HG03060 (cell line): ENCODE results near the gene COX6B2.
A peak's percentile ranks its signal among the peaks of the same experiment; 100 is the strongest.
"Not testable (repeated sequence)": the region's sequence is repeated elsewhere in the genome, so short reads cannot be mapped to it uniquely, and the experiment has no call there.

ENCODE experiments used
- ATAC-seq: cut with Tn5 transposase; IDR thresholded peaks from one replicate; pipeline ENCODE4 v1.9.1; 2021; ENCODE audit warnings: low read depth, moderate number of reproducible peaks; ENCODE audit not compliant: unreplicated experiment

The COX6B2 gene, protein sequence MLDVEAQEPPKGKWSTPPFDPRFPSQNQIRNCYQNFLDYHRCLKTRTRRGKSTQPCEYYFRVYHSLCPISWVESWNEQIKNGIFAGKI

DNA sequence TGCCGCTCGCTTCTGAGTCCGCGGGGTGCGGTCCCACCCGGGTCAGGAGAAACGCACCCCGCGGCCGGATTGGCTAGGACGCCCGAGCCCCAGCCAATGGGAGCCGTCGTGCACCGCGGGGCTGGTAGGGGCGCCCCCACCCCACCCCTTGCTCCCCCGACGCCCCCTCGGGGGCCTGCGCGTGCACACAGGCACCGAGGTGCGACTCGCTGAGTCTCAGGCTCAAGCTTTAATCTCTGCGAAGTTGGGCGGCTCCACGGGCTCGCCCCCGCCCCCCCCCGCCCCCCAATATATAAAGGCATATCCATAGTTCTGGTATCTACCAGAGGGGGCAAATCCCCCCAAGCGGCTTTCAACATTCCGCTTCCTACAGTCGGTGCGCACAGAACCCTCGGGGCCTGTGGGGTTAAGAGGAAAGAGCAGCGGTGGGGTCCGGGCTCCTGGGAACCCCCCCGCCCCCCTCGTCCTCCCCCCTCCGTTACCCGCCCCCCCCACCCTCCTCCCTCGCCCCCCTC lies at the start of gene COX6B2:
TSS of gene COX6B2 (minus strand) at position 22 of the 515 bp plus-strand sequence. CDS start 198 bp downstream, outside the sequence.
- no peak for ATAC-seq

- no peak for ATAC-seq
Measured at GRCh38 chr19:55402509-55402908, 48.0 kb upstream of the COX6B2 start.

- not testable (repeated sequence) for ATAC-seq
Measured at GRCh38 chr19:55401390-55401789, 46.9 kb upstream of the COX6B2 start.

DNA sequence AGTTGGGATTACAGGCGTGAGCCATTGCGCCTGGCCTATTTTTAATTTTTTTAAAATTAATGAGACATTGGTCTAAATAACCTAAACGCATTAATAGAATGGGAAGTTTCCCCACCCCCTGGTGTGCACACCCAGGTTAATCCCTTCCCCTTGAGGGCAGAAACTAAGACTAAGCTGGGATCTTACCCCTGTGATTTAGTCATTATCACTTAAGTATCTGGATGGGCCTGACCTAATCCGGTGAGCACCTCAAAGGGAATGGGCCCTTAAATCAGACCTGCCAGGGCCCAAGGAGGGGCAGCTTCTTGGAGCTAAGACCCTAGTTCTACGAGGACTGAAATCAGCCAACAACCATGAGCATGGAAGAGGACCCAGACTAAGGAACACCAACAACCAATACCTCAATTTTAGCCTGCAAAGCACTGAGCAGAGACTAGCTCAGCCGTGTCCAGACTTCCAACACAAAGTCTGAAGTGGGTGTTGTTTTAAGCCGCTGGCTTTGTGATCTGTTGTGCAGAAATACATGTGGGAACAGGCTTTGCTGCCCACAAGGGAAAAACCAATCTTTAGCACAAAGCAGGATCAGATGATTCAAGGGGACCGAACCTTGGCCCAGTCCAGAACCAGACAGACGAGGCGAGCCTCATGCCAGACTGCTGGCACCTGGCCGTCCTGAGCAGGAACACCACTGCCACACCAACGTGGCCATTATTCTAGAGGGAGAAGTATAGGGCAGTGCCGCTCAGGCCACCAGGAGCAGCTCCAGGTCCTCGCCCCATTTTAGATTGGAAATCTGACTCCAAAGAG lies 46.0 kb upstream of the COX6B2 start:
- ATAC-seq = no peak

- ATAC-seq = no peak
Measured at GRCh38 chr19:55398200-55398925, 43.8 kb upstream of the COX6B2 start.

DNA sequence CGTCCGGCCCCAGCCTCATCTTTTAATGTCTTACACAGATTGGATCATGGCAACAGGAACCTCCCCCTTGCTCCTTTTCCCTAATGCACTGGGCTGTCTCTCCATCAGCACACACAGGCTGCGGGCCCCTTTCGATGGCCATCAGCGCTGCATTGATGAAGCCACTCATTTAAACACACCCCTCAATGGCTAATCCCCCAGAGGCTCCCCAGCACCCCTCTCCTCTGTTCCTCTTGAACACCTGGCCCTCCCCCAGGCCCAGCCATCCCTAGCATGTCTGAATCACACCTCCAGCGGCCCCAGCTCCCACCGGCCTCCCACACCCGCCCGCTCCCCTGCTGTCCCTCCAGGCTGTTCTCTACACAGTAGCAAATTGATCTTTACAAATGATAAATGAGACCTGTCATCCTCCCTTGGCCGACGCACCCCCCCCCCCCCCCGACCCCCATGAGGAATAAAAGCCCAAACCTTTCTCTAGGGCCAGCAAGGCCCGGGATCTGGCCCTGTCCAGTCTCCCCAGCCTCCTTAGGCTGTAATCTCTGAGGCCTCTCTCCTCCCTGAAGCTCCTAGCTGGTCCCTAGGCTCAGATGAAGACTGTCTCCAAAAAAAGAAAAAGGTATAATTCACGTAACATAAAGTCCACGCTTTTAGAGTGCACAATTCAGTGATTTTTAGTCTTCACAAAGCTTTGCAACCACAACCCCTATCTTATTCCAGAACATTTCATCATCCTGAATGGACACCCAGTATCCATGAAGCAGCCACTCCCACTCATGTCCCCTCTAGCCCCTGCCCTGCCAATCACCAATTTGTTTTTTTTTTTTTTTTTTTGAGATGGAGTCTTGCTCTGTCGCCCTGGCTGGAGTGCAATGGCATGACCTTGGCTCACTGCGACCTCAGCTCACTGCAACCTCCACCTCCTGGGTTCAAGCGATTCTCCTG lies 38.6 kb upstream of the COX6B2 start:
- ATAC-seq = no peak

DNA sequence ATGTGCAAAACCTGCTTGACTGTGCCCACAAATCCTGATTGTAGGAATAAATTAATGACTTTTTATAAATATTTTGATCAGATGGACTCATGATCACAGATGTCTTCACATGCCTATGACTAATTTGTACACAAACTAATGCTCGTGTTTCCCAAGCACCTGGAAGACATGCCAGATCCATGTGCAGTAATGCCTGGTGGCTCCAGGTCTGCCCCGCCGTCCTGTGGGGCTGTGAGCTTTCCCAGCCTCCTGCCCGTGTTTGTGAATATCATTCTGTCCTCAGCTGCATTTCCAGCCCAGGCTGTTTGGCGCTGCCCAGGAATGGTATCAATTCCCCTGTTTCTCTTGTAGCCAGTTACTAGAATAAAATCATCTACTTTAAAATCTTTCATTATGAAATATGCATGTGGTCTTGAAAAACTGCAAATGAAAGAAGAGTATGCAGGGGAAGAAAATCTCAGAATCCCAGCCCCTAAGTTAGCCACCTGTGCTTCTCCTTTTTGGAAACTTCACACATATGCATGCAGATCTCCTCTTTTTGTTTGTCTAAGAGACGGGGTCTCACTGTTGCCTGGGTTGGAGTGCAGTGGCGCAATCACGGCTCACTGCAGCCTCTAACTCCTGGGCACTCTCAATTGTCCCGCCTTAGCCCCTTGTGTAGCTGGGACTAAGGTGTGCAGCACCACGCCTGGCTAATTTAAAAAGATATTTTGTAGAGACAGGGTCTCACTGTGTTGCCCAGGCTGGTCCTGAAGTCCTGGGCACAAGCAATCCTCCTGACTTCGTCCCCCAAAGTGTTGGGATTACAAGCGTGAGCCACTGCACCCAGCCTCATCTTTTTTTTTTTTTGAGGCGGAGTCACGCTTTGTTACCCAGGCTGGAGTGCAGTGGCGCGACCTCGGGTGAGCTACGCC lies 37.4 kb upstream of the COX6B2 start:
- ATAC-seq = no peak

DNA sequence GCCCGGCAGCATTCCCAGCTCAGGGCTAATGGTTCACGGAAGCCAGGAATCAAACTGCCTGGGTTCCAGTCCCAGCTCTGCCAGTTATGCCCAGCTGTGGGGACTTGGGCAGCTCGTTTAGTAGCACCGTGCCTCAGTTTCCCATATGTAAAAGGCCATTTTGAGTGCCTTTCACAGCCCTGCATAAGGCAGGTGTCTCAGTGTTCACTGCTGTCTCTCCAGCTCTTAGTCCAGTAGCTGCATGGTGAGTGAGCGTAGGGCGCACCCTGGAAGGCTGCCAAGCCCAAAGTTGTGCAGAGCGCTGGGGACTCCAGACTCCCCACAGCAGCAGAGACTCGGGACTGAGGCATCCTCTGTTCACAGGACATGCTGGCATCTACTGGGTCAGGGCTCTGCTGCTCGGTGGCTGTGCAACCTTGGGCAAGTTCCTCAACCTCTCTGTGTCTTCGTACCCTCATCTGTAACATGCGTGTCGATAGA lies 36.7 kb upstream of the COX6B2 start:
- no peak for ATAC-seq

GRCh38 chr19:55390461-55390880 lies 36.0 kb upstream of the COX6B2 start:
- ATAC-seq = no peak

DNA sequence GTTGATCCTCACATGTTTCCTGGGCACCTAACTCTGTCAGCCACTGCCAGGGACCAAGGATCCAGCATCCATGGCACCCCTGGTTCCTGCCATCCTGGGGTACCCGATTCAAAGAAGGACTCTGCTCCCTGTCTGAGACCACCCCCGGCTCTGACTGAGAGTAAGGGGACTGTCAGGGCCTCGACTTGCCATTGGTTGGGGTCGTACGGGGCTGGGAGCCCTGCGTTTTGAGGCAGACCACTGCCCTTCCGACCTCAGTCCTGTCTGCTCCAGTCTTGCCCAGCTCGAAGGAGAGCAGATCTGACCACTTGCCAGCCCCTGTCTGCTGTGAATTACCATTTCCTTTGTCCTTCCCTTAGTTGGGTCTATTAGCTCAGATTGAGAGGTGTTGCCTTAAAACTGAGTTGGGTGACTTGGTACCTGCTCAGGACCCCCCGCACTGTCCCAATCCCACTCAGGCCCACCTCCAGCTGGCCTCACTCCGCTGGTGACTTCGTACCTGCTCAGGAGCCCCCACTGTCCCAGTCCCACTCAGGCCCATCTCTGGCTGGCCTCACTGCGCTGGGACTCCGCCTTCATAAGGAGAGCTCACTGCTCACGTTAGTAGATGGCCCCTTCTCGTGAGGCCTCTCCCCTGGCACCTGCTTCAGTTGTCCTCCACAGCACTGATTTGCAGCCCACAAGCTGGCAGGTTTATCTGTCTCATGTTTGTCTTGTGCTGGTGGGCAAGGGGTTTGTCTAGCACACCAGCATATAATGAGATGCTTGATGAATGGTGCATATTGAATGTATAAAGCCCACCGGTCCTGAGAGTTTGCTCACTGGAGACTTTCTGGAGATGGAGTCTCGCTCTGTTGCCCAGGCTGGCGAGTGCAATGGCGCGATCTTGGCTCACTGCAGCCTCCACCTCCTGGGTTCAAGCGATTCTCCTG lies 35.1 kb upstream of the COX6B2 start:
- ATAC-seq = no peak

DNA sequence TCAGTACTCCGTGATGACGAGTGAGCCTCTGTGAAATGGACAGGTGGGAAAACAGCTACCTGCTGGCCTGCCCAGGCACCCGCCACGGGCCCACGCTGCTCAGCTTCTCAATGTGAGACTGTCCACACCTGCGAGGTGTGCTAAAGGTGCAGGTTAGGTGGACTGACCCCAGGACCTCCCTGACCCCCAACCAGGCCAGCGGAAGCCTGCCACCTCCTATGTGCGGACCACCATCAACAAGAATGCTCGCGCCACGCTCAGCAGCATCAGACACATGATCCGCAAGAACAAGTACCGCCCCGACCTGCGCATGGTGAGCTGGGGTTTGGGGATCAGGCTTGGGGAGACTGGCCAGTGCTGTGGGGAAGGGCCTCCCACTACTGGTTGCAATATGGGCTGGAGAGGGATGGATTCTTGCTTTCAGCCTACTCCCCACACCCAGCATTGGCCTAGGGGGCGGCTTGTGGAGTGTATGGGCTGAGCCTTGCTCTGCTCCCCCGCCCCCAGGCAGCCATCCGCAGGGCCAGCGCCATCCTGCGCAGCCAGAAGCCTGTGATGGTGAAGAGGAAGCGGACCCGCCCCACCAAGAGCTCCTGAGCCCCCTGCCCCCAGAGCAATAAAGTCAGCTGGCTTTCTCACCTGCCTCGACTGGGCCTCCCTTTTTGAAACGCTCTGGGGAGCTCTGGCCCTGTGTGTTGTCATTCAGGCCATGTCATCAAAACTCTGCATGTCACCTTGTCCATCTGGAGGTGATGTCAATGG lies 33.4 kb upstream of the COX6B2 start:
- no peak for ATAC-seq

DNA sequence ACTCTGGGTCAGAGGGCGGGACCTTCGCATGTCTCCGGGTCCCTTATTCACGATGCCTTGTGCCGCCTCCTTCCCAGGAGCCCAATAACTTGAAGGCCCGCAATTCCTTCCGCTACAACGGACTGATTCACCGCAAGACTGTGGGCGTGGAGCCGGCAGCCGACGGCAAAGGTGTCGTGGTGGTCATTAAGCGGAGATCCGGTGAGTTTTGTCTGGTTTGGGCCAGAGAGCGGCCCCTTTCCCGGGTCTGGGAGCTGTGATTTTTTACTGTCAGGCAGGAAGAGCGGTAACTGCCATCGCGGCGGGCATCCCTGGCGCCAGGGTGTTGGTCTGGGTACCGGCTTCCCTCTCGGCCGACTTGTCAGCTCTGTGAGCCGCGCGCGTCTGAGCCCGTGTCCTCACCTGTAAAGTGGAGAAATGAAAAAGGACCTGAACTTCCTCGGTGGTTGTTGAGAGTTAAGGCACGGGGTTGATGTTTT lies 32.0 kb upstream of the COX6B2 start:
- ATAC-seq = no peak

DNA sequence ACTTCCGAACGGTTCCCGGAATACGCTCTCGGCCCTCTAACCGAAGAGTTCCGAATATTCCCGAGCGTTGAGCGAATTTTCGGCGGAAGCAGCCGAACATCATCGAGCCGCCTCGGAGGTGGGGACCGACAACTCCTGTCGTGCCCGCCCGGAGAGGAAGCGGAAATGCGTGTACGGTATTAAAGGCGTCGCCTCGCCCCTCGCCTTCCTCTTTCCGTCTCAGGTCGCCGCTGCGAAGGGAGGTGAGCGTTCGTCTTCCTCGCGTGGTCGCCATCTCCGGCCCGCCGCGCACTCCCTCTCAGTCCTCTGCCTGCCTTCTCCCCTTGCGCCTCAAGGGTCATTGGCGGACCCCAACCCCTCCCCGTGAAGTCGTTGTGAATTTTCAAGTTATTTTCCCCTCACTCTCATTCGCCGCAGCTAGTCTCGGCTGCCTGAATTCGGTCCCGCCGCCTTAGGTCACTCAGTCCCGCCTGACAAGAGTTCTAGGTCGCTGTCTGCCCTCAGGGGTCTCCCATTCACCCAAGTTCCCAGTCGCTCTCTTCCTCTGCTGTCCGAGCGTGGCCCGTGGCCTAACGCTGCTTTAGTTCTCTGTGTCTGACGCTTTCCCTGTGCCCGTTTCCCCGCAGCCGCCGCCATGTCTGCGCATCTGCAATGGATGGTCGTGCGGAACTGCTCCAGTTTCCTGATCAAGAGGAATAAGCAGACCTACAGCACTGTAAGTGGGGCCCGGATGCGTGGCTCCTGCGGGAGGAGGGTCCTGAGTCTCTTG lies 31.4 kb upstream of the COX6B2 start, which contains the start of gene RPL28:
TSS of gene RPL28 (plus strand) at position 209 of the 769 bp plus-strand sequence. CDS start at position 635, 426 bp downstream.
- ATAC-seq = peak; percentile 70

DNA sequence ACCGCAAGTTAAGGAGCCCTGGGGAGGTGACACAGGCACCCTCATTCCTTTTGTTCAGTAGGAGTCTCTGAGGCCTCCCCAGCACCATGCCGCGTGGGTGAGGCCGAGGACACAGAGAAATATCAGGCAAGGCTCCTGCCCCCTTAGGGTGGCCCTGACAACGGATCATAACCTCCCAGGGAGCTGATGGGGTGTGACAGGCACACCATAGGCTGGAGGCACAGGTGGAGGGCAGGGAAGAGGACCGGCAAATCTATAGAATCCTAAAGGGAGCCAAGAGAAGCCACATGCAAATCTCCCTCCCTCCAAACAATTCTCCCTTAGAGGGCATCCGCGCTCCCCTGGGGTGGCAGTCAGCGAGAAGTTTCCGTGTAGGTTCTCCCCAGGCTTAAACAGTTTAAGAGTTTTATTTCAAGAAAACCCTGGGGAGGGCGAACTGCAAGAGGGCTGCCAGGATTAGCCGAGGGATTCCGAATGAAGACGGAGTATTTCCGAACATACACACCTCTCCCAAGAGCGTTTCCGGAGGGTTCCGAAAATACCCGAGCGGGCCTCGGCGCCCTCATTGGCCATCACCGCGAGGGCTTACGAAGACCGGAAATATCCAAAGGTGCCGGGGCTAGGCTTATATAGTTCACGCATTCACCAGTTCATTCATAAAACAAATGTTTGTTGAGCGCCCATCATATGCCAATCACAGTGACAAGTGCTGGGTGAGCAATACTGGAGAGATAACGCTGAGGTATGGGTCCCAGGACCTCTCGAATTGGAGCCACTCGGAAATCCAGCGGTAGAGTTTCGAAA lies 30.6 kb upstream of the COX6B2 start:
- ATAC-seq = peak; percentile 35

DNA sequence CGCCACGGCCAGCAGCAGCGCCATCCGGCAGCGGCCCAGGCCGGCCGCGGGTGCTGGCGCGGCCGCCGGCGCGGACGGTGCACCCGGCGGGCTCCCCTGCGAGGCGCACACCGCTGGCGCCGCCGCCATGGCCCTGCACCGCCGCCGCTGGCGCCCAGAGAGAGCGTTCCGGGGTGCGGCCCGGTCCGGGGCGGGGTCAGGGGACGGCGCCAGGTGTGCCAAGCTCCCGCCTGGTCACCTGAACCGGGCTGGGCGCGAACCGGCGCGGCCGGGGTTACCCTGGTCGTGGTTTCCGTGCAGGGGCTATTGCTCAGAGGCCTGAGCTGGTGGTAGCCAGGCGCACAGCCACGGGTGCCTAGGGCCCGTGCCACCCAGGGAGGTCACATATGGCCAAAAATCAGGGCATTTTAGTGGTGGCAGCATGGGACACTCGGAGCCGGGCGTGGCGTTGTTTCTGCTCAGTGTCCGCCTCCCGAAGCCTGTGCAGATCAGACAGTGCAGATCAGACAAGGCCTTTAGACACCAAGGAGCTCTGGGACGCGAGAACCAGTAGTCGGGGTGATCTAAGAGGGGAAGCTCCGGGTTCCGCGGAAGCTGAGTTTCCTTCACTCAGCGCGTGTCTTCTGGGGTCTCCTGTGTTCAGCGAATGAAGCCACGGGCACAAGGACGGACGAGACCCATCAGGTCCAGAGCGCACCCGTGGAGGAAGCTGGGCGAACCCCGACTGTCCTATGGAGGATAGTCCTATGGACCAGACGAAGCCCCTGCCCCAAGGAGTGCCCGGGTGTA lies 29.8 kb upstream of the COX6B2 start, which contains the start of gene TMEM238:
TSS of gene TMEM238 (minus strand) at position 162 of the 789 bp plus-strand sequence. CDS start at position 129, 33 bp downstream.
- no peak for ATAC-seq
